Neural progenitor cell (in vitro differentiated cells): Measurements from ENCODE around the gene OR2L3. TPM values are rescaled to one million over a fixed set of nuclear protein-coding genes. Genes with fewer than 3 reads are reported as not detected.

Experiments
- DNase-seq: peaks from one replicate; pipeline ENCODE4 v3.0.0-alpha.2; 2016; ENCODE audit warnings: low spot score
- H2AFZ ChIP-seq: fragments of 200-600 bp; sonication (generic); replicated peaks from 2 replicates; pipeline ENCODE4 v1.6.1; 2016; ENCODE audit warnings: antibody characterized with exemption
- H3F3A ChIP-seq: fragments of 200-600 bp; sonication (generic); 2 replicates; pipeline ENCODE4 v1.6.1; 2016; ENCODE audit warnings: antibody characterized with exemption, low read depth
- H3K27ac ChIP-seq: fragments of 200-600 bp; sonication (generic); 2 replicates; pipeline ENCODE4 v1.5.1; 2016; ENCODE audit warnings: mild to moderate bottlenecking
- H3K27me3 ChIP-seq: fragments of 200-600 bp; sonication (generic); 2 replicates; pipeline ENCODE4 v1.6.1; 2016; ENCODE audit warnings: mild to moderate bottlenecking, moderate library complexity
- H3K36me3 ChIP-seq: fragments of 200-600 bp; sonication (generic); 2 replicates; pipeline ENCODE4 v1.5.1; 2016
- H3K4me1 ChIP-seq: fragments of 200-600 bp; sonication (generic); 2 replicates; pipeline ENCODE4 v1.6.1; 2016; ENCODE audit warnings: mixed run types
- H3K4me2 ChIP-seq: fragments of 200-600 bp; sonication (generic); 2 replicates; pipeline ENCODE4 v1.6.1; 2016
- H3K4me3 ChIP-seq: fragments of 200-600 bp; sonication (generic); 2 replicates; pipeline ENCODE4 v1.5.1; 2016
- H3K79me2 ChIP-seq: fragments of 200-600 bp; sonication (generic); 2 replicates; pipeline ENCODE4 v1.6.1; 2016; ENCODE audit warnings: low read depth
- H3K9ac ChIP-seq: fragments of 200-600 bp; sonication (generic); 2 replicates; pipeline ENCODE4 v1.6.1; 2016
- H3K9me3 ChIP-seq: fragments of 200-600 bp; sonication (generic); 2 replicates; pipeline ENCODE4 v1.5.1; 2016; ENCODE audit warnings: low read depth
- H4K20me1 ChIP-seq: fragments of 200-600 bp; sonication (generic); 2 replicates; pipeline ENCODE4 v1.6.1; 2016; ENCODE audit warnings: low read depth
- H3K27ac Mint-ChIP-seq: 3 replicates; pipeline ENCODE4 v1.8.0; 2021; ENCODE audit warnings: mixed read lengths
- H3K27me3 Mint-ChIP-seq: 2 replicates; pipeline ENCODE4 v1.8.0; 2022; ENCODE audit warnings: low read depth, mild to moderate bottlenecking, inconsistent platforms, moderate library complexity, mixed read lengths; ENCODE audit not compliant: insufficient read depth
- H3K36me3 Mint-ChIP-seq: 3 replicates; pipeline ENCODE4 v1.8.0; 2021; ENCODE audit warnings: mixed read lengths
- H3K4me1 Mint-ChIP-seq: 3 replicates; pipeline ENCODE4 v1.8.0; 2021; ENCODE audit warnings: mixed read lengths
- H3K4me3 Mint-ChIP-seq: 3 replicates; pipeline ENCODE4 v1.8.0; 2021; ENCODE audit warnings: mild to moderate bottlenecking, moderate library complexity, mixed read lengths
- H3K9me3 Mint-ChIP-seq: 3 replicates; pipeline ENCODE4 v1.8.0; 2020; ENCODE audit warnings: mixed read lengths
- CTCF ChIP-seq: fragments of 200-600 bp; sonication (generic); IDR thresholded peaks from 2 replicates; pipeline ENCODE4 v1.5.1; 2017; ENCODE audit warnings: antibody characterized with exemption, mild to moderate bottlenecking
- EZH2 ChIP-seq: fragments of 200-600 bp; sonication (generic); IDR thresholded peaks from 2 replicates; pipeline ENCODE4 v1.6.1; 2017; ENCODE audit warnings: antibody characterized with exemption, mild to moderate bottlenecking, moderate library complexity
- EZH2phosphoT487 ChIP-seq: fragments of 200-600 bp; sonication (generic); IDR thresholded peaks from 2 replicates; pipeline ENCODE4 v1.6.1; 2017; ENCODE audit warnings: antibody characterized with exemption
- total RNA-seq: library from RNA; depleted of rRNA; stranded (reverse); fragments of >200 nt; gene quantifications from 2 replicates; pipeline ENCODE4 v1.2.3, GENCODE V29; 2015; ENCODE audit warnings: low replicate concordance

Gene OR2L3
- total RNA-seq, 1 donor from 2014 or later: not detected

GRCh38 chr1:248007778-248008177 lies 38.9 kb upstream of the OR2L3 start:
- H3K36me3 Mint-ChIP-seq: no peaks in the 10 kb centered on the region

GRCh38 chr1:248009681-248010080 lies 37.0 kb upstream of the OR2L3 start:
- H3K27ac Mint-ChIP-seq: no peak overlapping the region
- TF ChIP-seq EZH2 (no peak), EZH2phosphoT487 (no peak), CTCF (no peak)

More at GRCh38 chr1:248007778-248008177, 38.9 kb upstream of the OR2L3 start:
- H2AFZ ChIP-seq: no peak overlapping the region
- no peak for DNase-seq
- no peak for TF ChIP-seq EZH2phosphoT487
- TF ChIP-seq CTCF: no peak
- no peak for TF ChIP-seq EZH2
- H3K79me2 ChIP-seq: no peaks in the 10 kb centered on the region
- H3K4me3 ChIP-seq: no peak overlapping the region
- Mint-ChIP-seq H3K9me3 (peaks cover 40% of the 10 kb centered on the region), H3K27me3 (no peaks in the 10 kb centered on the region), H3K4me1 (no peaks in the 10 kb centered on the region), H3K27ac (no peak overlapping the region), H3K4me3 (no peak overlapping the region)
- no peaks in the 10 kb centered on the region for H3K4me1 ChIP-seq
- H4K20me1 ChIP-seq: no peaks in the 10 kb centered on the region
- no peaks in the 10 kb centered on the region for H3F3A ChIP-seq
- H3K36me3 ChIP-seq: no peaks in the 10 kb centered on the region
- H3K9me3 ChIP-seq: peaks cover 34% of the 10 kb centered on the region
- no peak overlapping the region for H3K27ac ChIP-seq
- no peaks in the 10 kb centered on the region for H3K27me3 ChIP-seq
- H3K9ac ChIP-seq: no peak overlapping the region
- H3K4me2 ChIP-seq: no peak overlapping the region

GRCh38 chr1:248013229-248013710 lies 33.4 kb upstream of the OR2L3 start, which contains the start of gene OR2L5:
OR2L5 (plus strand) TSS chr1:248013660; CDS start chr1:248021948, 8,288 bp downstream.
- H3K9me3 Mint-ChIP-seq: peaks cover 39% of the 10 kb centered on the region
- no peak within 1 kb of the TSS for H3K4me3 Mint-ChIP-seq
- Histone ChIP-seq H4K20me1 (no peaks in the 10 kb centered on the region), H3K79me2 (no peaks in the 10 kb centered on the region), H3K9ac (no peak within 1 kb of the TSS), H3K4me1 (no peaks in the 10 kb centered on the region), H2AFZ (no peak within 1 kb of the TSS), H3K27ac (no peak within 1 kb of the TSS), H3F3A (no peaks in the 10 kb centered on the region), H3K4me2 (no peak within 1 kb of the TSS), H3K36me3 (peaks cover 4% of the 10 kb centered on the region), H3K4me3 (no peak within 1 kb of the TSS), H3K27me3 (no peaks in the 10 kb centered on the region), H3K9me3 (peaks cover 26% of the 10 kb centered on the region)
- no peak within 1 kb of the TSS for H3K27ac Mint-ChIP-seq
- H3K4me1 Mint-ChIP-seq: no peaks in the 10 kb centered on the region
- DNase-seq: no peak
- no peaks in the 10 kb centered on the region for H3K36me3 Mint-ChIP-seq
- TF ChIP-seq CTCF (no peak), EZH2phosphoT487 (no peak), EZH2 (no peak)
- no peaks in the 10 kb centered on the region for H3K27me3 Mint-ChIP-seq

More at GRCh38 chr1:248009681-248010080, 37.0 kb upstream of the OR2L3 start:
- Histone ChIP-seq H2AFZ (no peak overlapping the region), H3K27ac (no peak overlapping the region), H3K9ac (no peak overlapping the region), H3K4me2 (no peak overlapping the region), H4K20me1 (no peaks in the 10 kb centered on the region), H3K9me3 (peaks cover 34% of the 10 kb centered on the region), H3K27me3 (no peaks in the 10 kb centered on the region), H3F3A (no peaks in the 10 kb centered on the region), H3K36me3 (peaks cover 4% of the 10 kb centered on the region), H3K4me1 (no peaks in the 10 kb centered on the region), H3K4me3 (no peak overlapping the region), H3K79me2 (no peaks in the 10 kb centered on the region)
- Mint-ChIP-seq H3K27me3 (no peaks in the 10 kb centered on the region), H3K4me3 (no peak overlapping the region), H3K4me1 (no peaks in the 10 kb centered on the region), H3K36me3 (no peaks in the 10 kb centered on the region), H3K9me3 (peaks cover 38% of the 10 kb centered on the region)
- no peak for DNase-seq
